ENCODE data around the gene WIZ. TPM values are rescaled to one million over a fixed set of nuclear protein-coding genes. Genes with fewer than 3 reads are reported as not detected.

WIZ gene
- polyA plus RNA-seq (2013, experiment 1 of 2) = 33.1 TPM
- 32.1 TPM for polyA plus RNA-seq (2013, experiment 2 of 2)

GRCh38 chr19:15449620-15450527 is at the start of gene WIZ:
WIZ (minus strand) TSS chr19:15449956; CDS start chr19:15448307, 1,649 bp downstream.
- H3K18ac ChIP-seq (ENCODE audit: low read length) = peak within 1 kb of the TSS; percentile 69
- no peak within 1 kb of the TSS for H3K4ac ChIP-seq (ENCODE audit: low read depth, low read length)
- no peak within 1 kb of the TSS for H3K27ac ChIP-seq (ENCODE audit: low read depth, low read length)

GRCh38 chr19:15498910-15499309 is 49.2 kb upstream of the WIZ start:
- Histone ChIP-seq H3K79me1 (ENCODE audit: low read length) (no peaks in the 10 kb centered on the region), H3K36me3 (ENCODE audit: control insufficient read depth, insufficient read depth, low read length) (no peaks in the 10 kb centered on the region), H4K8ac (ENCODE audit: low read depth, low read length) (no peak overlapping the region), H2BK15ac (replicated peaks; ENCODE audit: low read depth) (no peak overlapping the region), H3K23ac (ENCODE audit: low read length) (no peak overlapping the region), H3K27me3 (ENCODE audit: insufficient read depth, low read length, poor library complexity) (no peaks in the 10 kb centered on the region), H3K9ac (ENCODE audit: low read length) (no peak overlapping the region), H3K4me2 (ENCODE audit: low read length) (no peak overlapping the region), H2BK5ac (ENCODE audit: low read length) (no peak overlapping the region), H3K79me2 (ENCODE audit: control insufficient read depth, insufficient read depth, low read length) (no peaks in the 10 kb centered on the region), H3K27ac (ENCODE audit: low read depth, low read length) (no peak overlapping the region), H3K18ac (ENCODE audit: low read length) (no peak overlapping the region), H2BK120ac (ENCODE audit: low read depth, low read length) (no peak overlapping the region), H3K56ac (ENCODE audit: low read length) (no peak overlapping the region), H4K5ac (ENCODE audit: low read length) (no peak overlapping the region), H3K4ac (ENCODE audit: low read depth, low read length) (no peak overlapping the region), H3K4me1 (ENCODE audit: control insufficient read depth, low read depth, low read length) (no peaks in the 10 kb centered on the region), H2AK5ac (ENCODE audit: low read length) (no peak overlapping the region), H3K4me3 (ENCODE audit: low read length) (no peak overlapping the region)
- WGBS (ENCODE audit: extremely low coverage, insufficient coverage, low lambda C conversion rate) = no CpG with 5 or more reads among the region's 6 CpGs
- no peak for DNase-seq

More at GRCh38 chr19:15449620-15450527, at the start of gene WIZ:
- Histone ChIP-seq H3K4me3 (ENCODE audit: low read length) (peak within 1 kb of the TSS; percentile 15), H3K4me2 (ENCODE audit: low read length) (peak within 1 kb of the TSS; percentile 68), H2BK120ac (ENCODE audit: low read depth, low read length) (no peak within 1 kb of the TSS), H3K9ac (ENCODE audit: low read length) (peak within 1 kb of the TSS; percentile 55), H3K36me3 (ENCODE audit: control insufficient read depth, insufficient read depth, low read length) (no peaks in the 10 kb centered on the region), H4K8ac (ENCODE audit: low read depth, low read length) (no peak within 1 kb of the TSS), H3K4me1 (ENCODE audit: control insufficient read depth, low read depth, low read length) (peaks cover 3% of the 10 kb centered on the region), H3K79me2 (ENCODE audit: control insufficient read depth, insufficient read depth, low read length) (no peaks in the 10 kb centered on the region), H3K23ac (ENCODE audit: low read length) (no peak within 1 kb of the TSS), H4K5ac (ENCODE audit: low read length) (no peak within 1 kb of the TSS), H2BK5ac (ENCODE audit: low read length) (no peak within 1 kb of the TSS), H3K79me1 (ENCODE audit: low read length) (no peaks in the 10 kb centered on the region), H3K56ac (ENCODE audit: low read length) (peak within 1 kb of the TSS; percentile 83), H2BK15ac (replicated peaks; ENCODE audit: low read depth) (no peak within 1 kb of the TSS), H3K27me3 (ENCODE audit: insufficient read depth, low read length, poor library complexity) (peaks cover 2% of the 10 kb centered on the region), H2AK5ac (ENCODE audit: low read length) (no peak within 1 kb of the TSS)
- no CpG with 5 or more reads among the region's 77 CpGs for WGBS (ENCODE audit: extremely low coverage, insufficient coverage, low lambda C conversion rate)
- DNase-seq = peak; percentile 73

- Histone ChIP-seq H3K4ac (ENCODE audit: low read depth, low read length) (no peak overlapping the region), H2AK5ac (ENCODE audit: low read length) (no peak overlapping the region), H3K9ac (ENCODE audit: low read length) (no peak overlapping the region), H3K27me3 (ENCODE audit: insufficient read depth, low read length, poor library complexity) (no peaks in the 10 kb centered on the region), H3K27ac (ENCODE audit: low read depth, low read length) (no peak overlapping the region), H4K5ac (ENCODE audit: low read length) (no peak overlapping the region), H4K8ac (ENCODE audit: low read depth, low read length) (no peak overlapping the region), H3K56ac (ENCODE audit: low read length) (no peak overlapping the region), H2BK120ac (ENCODE audit: low read depth, low read length) (no peak overlapping the region), H3K23ac (ENCODE audit: low read length) (no peak overlapping the region), H3K18ac (ENCODE audit: low read length) (no peak overlapping the region), H2BK5ac (ENCODE audit: low read length) (no peak overlapping the region), H3K36me3 (ENCODE audit: control insufficient read depth, insufficient read depth, low read length) (no peaks in the 10 kb centered on the region), H3K4me2 (ENCODE audit: low read length) (no peak overlapping the region), H3K79me1 (ENCODE audit: low read length) (no peaks in the 10 kb centered on the region), H3K4me3 (ENCODE audit: low read length) (no peak overlapping the region), H2BK15ac (replicated peaks; ENCODE audit: low read depth) (no peak overlapping the region), H3K4me1 (ENCODE audit: control insufficient read depth, low read depth, low read length) (no peaks in the 10 kb centered on the region), H3K79me2 (ENCODE audit: control insufficient read depth, insufficient read depth, low read length) (no peaks in the 10 kb centered on the region)
- no peak for DNase-seq
- WGBS (ENCODE audit: extremely low coverage, insufficient coverage, low lambda C conversion rate) = no CpG with 5 or more reads among the region's 10 CpGs
These were observed 48.6 kb upstream of the WIZ start for GRCh38 chr19:15498156-15498858.

GRCh38 chr19:15495151-15495550 is 45.4 kb upstream of the WIZ start:
- no CpG with 5 or more reads among the region's 1 CpG for WGBS (ENCODE audit: extremely low coverage, insufficient coverage, low lambda C conversion rate)
- H3K56ac ChIP-seq (ENCODE audit: low read length) = no peak overlapping the region
- H4K5ac ChIP-seq (ENCODE audit: low read length) = no peak overlapping the region
- H3K9ac ChIP-seq (ENCODE audit: low read length) = no peak overlapping the region
- H3K36me3 ChIP-seq (ENCODE audit: control insufficient read depth, insufficient read depth, low read length) = no peaks in the 10 kb centered on the region
- H4K8ac ChIP-seq (ENCODE audit: low read depth, low read length) = no peak overlapping the region
- H3K4me3 ChIP-seq (ENCODE audit: low read length) = no peak overlapping the region
- H3K18ac ChIP-seq (ENCODE audit: low read length) = no peak overlapping the region
- H3K27ac ChIP-seq (ENCODE audit: low read depth, low read length) = no peak overlapping the region
- no peak overlapping the region for H3K23ac ChIP-seq (ENCODE audit: low read length)
- no peak overlapping the region for H2BK120ac ChIP-seq (ENCODE audit: low read depth, low read length)
- no peaks in the 10 kb centered on the region for H3K27me3 ChIP-seq (ENCODE audit: insufficient read depth, low read length, poor library complexity)
- DNase-seq = no peak
- no peak overlapping the region for H2BK15ac ChIP-seq (replicated peaks; ENCODE audit: low read depth)
- H3K79me2 ChIP-seq (ENCODE audit: control insufficient read depth, insufficient read depth, low read length) = no peaks in the 10 kb centered on the region
- H2BK5ac ChIP-seq (ENCODE audit: low read length) = no peak overlapping the region
- H3K4ac ChIP-seq (ENCODE audit: low read depth, low read length) = no peak overlapping the region
- H3K4me1 ChIP-seq (ENCODE audit: control insufficient read depth, low read depth, low read length) = no peaks in the 10 kb centered on the region
- no peaks in the 10 kb centered on the region for H3K79me1 ChIP-seq (ENCODE audit: low read length)
- no peak overlapping the region for H2AK5ac ChIP-seq (ENCODE audit: low read length)
- no peak overlapping the region for H3K4me2 ChIP-seq (ENCODE audit: low read length)

GRCh38 chr19:15488489-15489226 is 38.9 kb upstream of the WIZ start:
- DNase-seq = no peak
- no peak overlapping the region for H4K5ac ChIP-seq (ENCODE audit: low read length)
- no peaks in the 10 kb centered on the region for H3K79me1 ChIP-seq (ENCODE audit: low read length)
- no peak overlapping the region for H2BK120ac ChIP-seq (ENCODE audit: low read depth, low read length)
- H2BK5ac ChIP-seq (ENCODE audit: low read length) = no peak overlapping the region
- 100% methylated on average over 3 of the region's 13 CpGs for WGBS (ENCODE audit: extremely low coverage, insufficient coverage, low lambda C conversion rate)
- no peak overlapping the region for H3K23ac ChIP-seq (ENCODE audit: low read length)
- no peaks in the 10 kb centered on the region for H3K36me3 ChIP-seq (ENCODE audit: control insufficient read depth, insufficient read depth, low read length)
- no peak overlapping the region for H3K4ac ChIP-seq (ENCODE audit: low read depth, low read length)
- H3K9ac ChIP-seq (ENCODE audit: low read length) = no peak overlapping the region
- no peak overlapping the region for H3K27ac ChIP-seq (ENCODE audit: low read depth, low read length)
- H2BK15ac ChIP-seq (replicated peaks; ENCODE audit: low read depth) = no peak overlapping the region
- H3K27me3 ChIP-seq (ENCODE audit: insufficient read depth, low read length, poor library complexity) = no peaks in the 10 kb centered on the region
- H4K8ac ChIP-seq (ENCODE audit: low read depth, low read length) = no peak overlapping the region
- H3K56ac ChIP-seq (ENCODE audit: low read length) = no peak overlapping the region
- H3K4me1 ChIP-seq (ENCODE audit: control insufficient read depth, low read depth, low read length) = no peaks in the 10 kb centered on the region
- no peak overlapping the region for H3K4me3 ChIP-seq (ENCODE audit: low read length)
- no peak overlapping the region for H3K4me2 ChIP-seq (ENCODE audit: low read length)
- no peak overlapping the region for H3K18ac ChIP-seq (ENCODE audit: low read length)
- no peaks in the 10 kb centered on the region for H3K79me2 ChIP-seq (ENCODE audit: control insufficient read depth, insufficient read depth, low read length)
- H2AK5ac ChIP-seq (ENCODE audit: low read length) = no peak overlapping the region

Measured in mesendoderm (in vitro differentiated cells).